IMR-90 (cell line): ENCODE data around the gene DRAP1. TPM values are rescaled to one million over a fixed set of nuclear protein-coding genes. Genes with fewer than 3 reads are reported as not detected.

ENCODE experiments used
- ATAC-seq: fragments of 200-7000 bp; cut with Tn5 transposase; 2 replicates; pipeline ENCODE4 v1.9.1; 2020; ENCODE audit warnings: low read depth, mild to moderate bottlenecking, moderate library complexity
- BruUV-seq: library from RNA; stranded (reverse); fragments of 400-500 nt; replicated peaks from 2 replicates; lab custom pipeline; 2021; lab: Mats Ljungman, UMichigan
- CTCF ChIA-PET: fragments of 300-600 bp; formaldehyde crosslinking; extraction: SDS; loops from one replicate; lab custom pipeline; 2021; ENCODE audit warnings: antibody characterized with exemption; lab: Yijun Ruan, JAX
- POLR2A ChIA-PET: fragments of 300-600 bp; sonication (Branson Sonifier 250); formaldehyde crosslinking; loops from one replicate; lab custom pipeline; 2022; ENCODE audit warnings: antibody characterized with exemption; ENCODE audit not compliant: unreplicated experiment; lab: Charles Lee
- DNase-seq: peaks from one replicate; pipeline ENCODE4 v3.0.0; 2013
- H2AFZ ChIP-seq: replicated peaks from 2 replicates; pipeline ENCODE3; 2013; ENCODE audit warnings: low read length, mild to moderate bottlenecking; ENCODE audit not compliant: poor library complexity
- H2AK5ac ChIP-seq: 2 replicates; pipeline ENCODE4 v1.6.1; 2013; ENCODE audit warnings: low read depth, low read length, inconsistent platforms
- H2AK9ac ChIP-seq: replicated peaks from 2 replicates; pipeline ENCODE3; 2013; ENCODE audit warnings: mild to moderate bottlenecking, low read depth, low read length, moderate library complexity; ENCODE audit not compliant: poor library complexity
- H2BK120ac ChIP-seq: 2 replicates; pipeline ENCODE4 v1.6.1; 2013; ENCODE audit warnings: low read depth, low read length, inconsistent platforms
- H2BK15ac ChIP-seq: 3 replicates; pipeline ENCODE4 v1.6.1; 2013; ENCODE audit warnings: low read depth, low read length, inconsistent platforms
- H2BK20ac ChIP-seq: 2 replicates; pipeline ENCODE4 v1.6.1; 2013; ENCODE audit warnings: low read depth, mild to moderate bottlenecking, inconsistent platforms, low read length, moderate library complexity
- H2BK5ac ChIP-seq: 2 replicates; pipeline ENCODE4 v1.6.1; 2013; ENCODE audit warnings: mild to moderate bottlenecking, low read depth, low read length, inconsistent platforms; ENCODE audit not compliant: poor library complexity, severe bottlenecking
- H3K14ac ChIP-seq: replicated peaks from 2 replicates; pipeline ENCODE4 v1.6.1; 2013; ENCODE audit warnings: low read depth, low read length, inconsistent platforms
- H3K18ac ChIP-seq: 2 replicates; pipeline ENCODE4 v1.6.1; 2013; ENCODE audit warnings: low read depth, low read length, control low read depth
- H3K23ac ChIP-seq: 2 replicates; pipeline ENCODE4 v1.6.1; 2013; ENCODE audit warnings: low read depth, low read length, inconsistent platforms
- H3K27ac ChIP-seq: 2 replicates; pipeline ENCODE4 v1.5.1; 2013; ENCODE audit warnings: mild to moderate bottlenecking, control low read depth, low read length; ENCODE audit not compliant: insufficient read depth
- H3K27me3 ChIP-seq: 2 replicates; pipeline ENCODE4 v1.6.1; 2013; ENCODE audit warnings: low read length; ENCODE audit not compliant: control insufficient read depth, insufficient read depth
- H3K36me3 ChIP-seq: 2 replicates; pipeline ENCODE4 v1.6.1; 2013; ENCODE audit warnings: low read length, mixed read lengths; ENCODE audit not compliant: control insufficient read depth, insufficient read depth
- H3K4ac ChIP-seq: 2 replicates; pipeline ENCODE4 v1.6.1; 2013; ENCODE audit warnings: low read depth, low read length, inconsistent platforms
- H3K4me1 ChIP-seq: 2 replicates; pipeline ENCODE4 v1.6.1; 2013; ENCODE audit warnings: low read length, mixed read lengths; ENCODE audit not compliant: control insufficient read depth, insufficient read depth
- H3K4me2 ChIP-seq: 2 replicates; pipeline ENCODE4 v1.6.1; 2013; ENCODE audit warnings: low read depth, mild to moderate bottlenecking, control low read depth, low read length, moderate library complexity
- H3K4me3 ChIP-seq: 2 replicates; pipeline ENCODE4 v1.5.1; 2013; ENCODE audit warnings: low read depth, mild to moderate bottlenecking, control low read depth, low read length, moderate library complexity; ENCODE audit not compliant: insufficient read depth
- H3K56ac ChIP-seq: 2 replicates; pipeline ENCODE4 v1.6.1; 2013; ENCODE audit warnings: low read length, inconsistent platforms; ENCODE audit not compliant: insufficient read depth; ENCODE audit errors: extremely low read depth
- H3K79me1 ChIP-seq, 2 experiments: 2 replicates each; pipeline ENCODE4 v1.6.1; 2013; ENCODE audit warnings: low read length in 2 of 2, inconsistent platforms in 1 of 2, low read depth in 1 of 2
- H3K9ac ChIP-seq: 2 replicates; pipeline ENCODE4 v1.6.1; 2013; ENCODE audit warnings: low read depth, low read length, control low read depth
- H3K9me1 ChIP-seq: 2 replicates; pipeline ENCODE4 v1.6.1; 2013; ENCODE audit warnings: low read length, inconsistent platforms; ENCODE audit not compliant: insufficient read depth
- H3K9me3 ChIP-seq: 2 replicates; pipeline ENCODE4 v1.6.1; 2013; ENCODE audit warnings: low read length; ENCODE audit not compliant: control insufficient read depth, insufficient read depth
- H4K20me1 ChIP-seq: 2 replicates; pipeline ENCODE4 v1.6.1; 2013; ENCODE audit warnings: low read length, inconsistent platforms; ENCODE audit not compliant: insufficient read depth
- H4K5ac ChIP-seq: 2 replicates; pipeline ENCODE4 v1.6.1; 2013; ENCODE audit warnings: mild to moderate bottlenecking, low read depth, low read length, control low read depth
- H4K8ac ChIP-seq, 2 experiments: 2 replicates each; pipeline ENCODE4 v1.6.1; 2013; ENCODE audit warnings: low read depth in 2 of 2, low read length in 2 of 2, control low read depth in 1 of 2, inconsistent platforms in 1 of 2
- H4K91ac ChIP-seq: 2 replicates; pipeline ENCODE4 v1.6.1; 2013; ENCODE audit warnings: low read depth, low read length, inconsistent platforms; ENCODE audit not compliant: insufficient read depth
- CHD1 ChIP-seq: IDR thresholded peaks from 2 replicates; pipeline ENCODE4 v1.6.1; 2012; ENCODE audit warnings: low read depth, low read length, improper control_type of control experiment
- CTCF ChIP-seq: conservative IDR thresholded peaks from 2 replicates; pipeline ENCODE4 v1.5.1; 2012; ENCODE audit warnings: mild to moderate bottlenecking, low read depth, low read length, improper control_type of control experiment
- FOS ChIP-seq: fragments of 150-350 bp; IDR thresholded peaks from 2 replicates; pipeline ENCODE4 v1.6.1; 2016; ENCODE audit warnings: low read depth, low read length
- MAFK ChIP-seq: IDR thresholded peaks from 2 replicates; pipeline ENCODE4 v1.6.1; 2012; ENCODE audit warnings: low read depth, low read length, improper control_type of control experiment
- MAZ ChIP-seq: IDR thresholded peaks from 2 replicates; pipeline ENCODE4 v1.6.1; 2012; ENCODE audit warnings: low read depth, mild to moderate bottlenecking, low read length, improper control_type of control experiment, moderate library complexity, borderline replicate concordance
- NFE2L2 ChIP-seq: fragments of 150-350 bp; IDR thresholded peaks from 2 replicates; pipeline ENCODE4 v1.6.1; 2016; ENCODE audit warnings: low read depth, mild to moderate bottlenecking, low read length
- POLR2A ChIP-seq: IDR thresholded peaks from 2 replicates; pipeline ENCODE4 v1.6.1; 2012; ENCODE audit warnings: mild to moderate bottlenecking, low read depth, low read length
- RAD21 ChIP-seq: IDR thresholded peaks from 2 replicates; pipeline ENCODE4 v1.6.1; 2012; ENCODE audit warnings: low read length, improper control_type of control experiment
- RCOR1 ChIP-seq: IDR thresholded peaks from 2 replicates; pipeline ENCODE4 v1.6.1; 2012; ENCODE audit warnings: mild to moderate bottlenecking, low read length, improper control_type of control experiment; ENCODE audit not compliant: insufficient replicate concordance
- USF2 ChIP-seq: fragments of 150-350 bp; IDR thresholded peaks from 2 replicates; pipeline ENCODE4 v1.6.1; 2017; ENCODE audit warnings: mild to moderate bottlenecking, antibody characterized with exemption, low read length, low read depth
- WGBS, 2 experiments: methylation state at CpG; one replicate each; pipeline versions ENCODE4 v1.1.5 to v1.1.7; 2013; ENCODE audit warnings: missing lambda C conversion rate in 2 of 2; ENCODE audit not compliant: insufficient read length in 1 of 2; ENCODE audit errors: extremely low coverage in 2 of 2; 5-methylcytosine and 5-hydroxymethylcytosine counted together
- dilution Hi-C: fragments of 300-500 bp; cut with HindIII; formaldehyde crosslinking; loops from one replicate; pipeline ENCODE4 v1.14.3; 2018; ENCODE audit warnings: low sequenced_read_pairs; ENCODE audit not compliant: unreplicated experiment
- in situ Hi-C: fragments of 300-500 bp; cut with MboI; formaldehyde crosslinking; loops from 3 replicates; pipeline ENCODE4 v1.14.3; 2019; ENCODE audit warnings: low sequenced_read_pairs, inconsistent platforms, mixed read lengths
- intact Hi-C: fragments of 100-400 bp; cut with micrococcal nuclease; formaldehyde crosslinking; loops from 2 replicates; pipeline ENCODE4 v1.10.0; 2022
- polyA plus RNA-seq, 3 experiments: library from polyadenylated mRNA; depleted of rRNA; stranded (reverse); fragments of >200 nt; gene quantifications; 2 replicates each; pipeline ENCODE4 v1.2.3, GENCODE V29; 2012; ENCODE audit warnings: low replicate concordance in 1 of 3
- total RNA-seq: library from RNA; depleted of rRNA; stranded (reverse); fragments of >200 nt; gene quantifications from 2 replicates; pipeline ENCODE4 v1.2.3, GENCODE V29; 2012

Gene DRAP1
- total and polyA plus RNA-seq, 2 of the 4 experiments (the other 2 are of a cell fraction), result 237 to 344 TPM

GRCh38 chr11:65885808-65886536, 33.3 kb upstream of the DRAP1 start (continued):
- no peak for TF ChIP-seq RAD21

GRCh38 chr11:65886826-65887722, 32.2 kb upstream of the DRAP1 start:
- H4K20me1 ChIP-seq, result peaks cover 37% of the 10 kb centered on the region
- H3K27ac ChIP-seq, result peak overlapping the region; percentile 85
- H2BK20ac ChIP-seq, result no peak overlapping the region
- no TSS peak for BruUV-seq
- peak overlapping the region; percentile 78 for H3K9ac ChIP-seq
- no peaks in the 10 kb centered on the region for H3K9me1 ChIP-seq
- peak overlapping the region; percentile 98 for H2AK9ac ChIP-seq
- peak overlapping the region; percentile 99; the same call in 1 of the 2 replicates for H3K23ac ChIP-seq
- peak overlapping the region; percentile 81 for H3K4me3 ChIP-seq
- H3K4me2 ChIP-seq, result peak overlapping the region; percentile 91
- H3K14ac ChIP-seq, result peak overlapping the region; percentile 99; the same call in 1 of the 2 replicates
- H3K4ac ChIP-seq, result peak overlapping the region; percentile 98
- dilution Hi-C loops, result no loop called here
- H4K91ac ChIP-seq, result peak overlapping the region; percentile 49
- H3K18ac ChIP-seq, result no peak overlapping the region
- H3K79me1 ChIP-seq, result peaks cover 9 to 65% of the 10 kb centered on the region in 2 experiments
- no peak overlapping the region for H2BK5ac ChIP-seq
- no peak for DNase-seq
- no peaks in the 10 kb centered on the region for H3K9me3 ChIP-seq
- H2BK120ac ChIP-seq, result no peak overlapping the region
- H3K4me1 ChIP-seq, result peaks cover 11% of the 10 kb centered on the region
- H3K56ac ChIP-seq, result no peak overlapping the region
- peaks cover 43% of the 10 kb centered on the region for H3K36me3 ChIP-seq
- ChIA-PET CTCF (interaction anchor here (1.2 to 2.0 kb wide), 4 partner anchors 8 to 101 kb away, joined by 3 to 8 read pairs (median 4); partner anchors contain the start of gene EFEMP2), POLR2A (interaction anchor here (0.6 to 1.6 kb wide), 2 partner anchors 13 to 16 kb away, joined by 4 to 6 read pairs; partner anchors contain the start of gene FOSL1)
- 80% methylated on average over 3 of the region's 14 CpGs; no CpG with 5 or more reads in 1 of the 2 experiments for WGBS, 2 experiments
- H2AK5ac ChIP-seq, result peak overlapping the region; percentile 90
- no peak overlapping the region for H2BK15ac ChIP-seq
- no peak overlapping the region for H4K5ac ChIP-seq
- in situ Hi-C loops, result no loop called here
- H2AFZ ChIP-seq, result no peak overlapping the region
- intact Hi-C loops, result no loop called here
- no peak for ATAC-seq
- no peaks in the 10 kb centered on the region for H3K27me3 ChIP-seq
- peak overlapping the region in 1 of 2 experiments; percentile 74; a peak in 1 of 4 replicates for H4K8ac ChIP-seq
- no peak for TF ChIP-seq POLR2A
- TF ChIP-seq CHD1, result no peak
- TF ChIP-seq CTCF, result no peak
- TF ChIP-seq RCOR1, result no peak
- TF ChIP-seq MAFK, result no peak
- no peak for TF ChIP-seq NFE2L2
- TF ChIP-seq FOS, result no peak
- TF ChIP-seq USF2, result no peak
- no peak for TF ChIP-seq MAZ
